IMR-90 (cell line): ENCODE data around the gene MCTP1. TPM values are rescaled to one million over a fixed set of nuclear protein-coding genes. Genes with fewer than 3 reads are reported as not detected.

Experiments
- ATAC-seq: fragments of 200-7000 bp; cut with Tn5 transposase; 2 replicates; pipeline ENCODE4 v1.9.1; 2020; ENCODE audit warnings: low read depth, mild to moderate bottlenecking, moderate library complexity
- BruUV-seq: library from RNA; stranded (reverse); fragments of 400-500 nt; replicated peaks from 2 replicates; lab custom pipeline; 2021; lab: Mats Ljungman, UMichigan
- CTCF ChIA-PET: fragments of 300-600 bp; formaldehyde crosslinking; extraction: SDS; loops from one replicate; lab custom pipeline; 2021; ENCODE audit warnings: antibody characterized with exemption; lab: Yijun Ruan, JAX
- POLR2A ChIA-PET: fragments of 300-600 bp; sonication (Branson Sonifier 250); formaldehyde crosslinking; loops from one replicate; lab custom pipeline; 2022; ENCODE audit warnings: antibody characterized with exemption; ENCODE audit not compliant: unreplicated experiment; lab: Charles Lee
- DNase-seq: peaks from one replicate; pipeline ENCODE4 v3.0.0; 2013
- H2AFZ ChIP-seq: replicated peaks from 2 replicates; pipeline ENCODE3; 2013; ENCODE audit warnings: low read length, mild to moderate bottlenecking; ENCODE audit not compliant: poor library complexity
- H2AK5ac ChIP-seq: 2 replicates; pipeline ENCODE4 v1.6.1; 2013; ENCODE audit warnings: low read depth, low read length, inconsistent platforms
- H2AK9ac ChIP-seq: replicated peaks from 2 replicates; pipeline ENCODE3; 2013; ENCODE audit warnings: mild to moderate bottlenecking, low read depth, low read length, moderate library complexity; ENCODE audit not compliant: poor library complexity
- H2BK120ac ChIP-seq: 2 replicates; pipeline ENCODE4 v1.6.1; 2013; ENCODE audit warnings: low read depth, low read length, inconsistent platforms
- H2BK15ac ChIP-seq: 3 replicates; pipeline ENCODE4 v1.6.1; 2013; ENCODE audit warnings: low read depth, low read length, inconsistent platforms
- H2BK20ac ChIP-seq: 2 replicates; pipeline ENCODE4 v1.6.1; 2013; ENCODE audit warnings: low read depth, mild to moderate bottlenecking, inconsistent platforms, low read length, moderate library complexity
- H2BK5ac ChIP-seq: 2 replicates; pipeline ENCODE4 v1.6.1; 2013; ENCODE audit warnings: mild to moderate bottlenecking, low read depth, low read length, inconsistent platforms; ENCODE audit not compliant: poor library complexity, severe bottlenecking
- H3K14ac ChIP-seq: replicated peaks from 2 replicates; pipeline ENCODE4 v1.6.1; 2013; ENCODE audit warnings: low read depth, low read length, inconsistent platforms
- H3K18ac ChIP-seq: 2 replicates; pipeline ENCODE4 v1.6.1; 2013; ENCODE audit warnings: low read depth, low read length, control low read depth
- H3K23ac ChIP-seq: 2 replicates; pipeline ENCODE4 v1.6.1; 2013; ENCODE audit warnings: low read depth, low read length, inconsistent platforms
- H3K27ac ChIP-seq: 2 replicates; pipeline ENCODE4 v1.5.1; 2013; ENCODE audit warnings: mild to moderate bottlenecking, control low read depth, low read length; ENCODE audit not compliant: insufficient read depth
- H3K27me3 ChIP-seq: 2 replicates; pipeline ENCODE4 v1.6.1; 2013; ENCODE audit warnings: low read length; ENCODE audit not compliant: control insufficient read depth, insufficient read depth
- H3K36me3 ChIP-seq: 2 replicates; pipeline ENCODE4 v1.6.1; 2013; ENCODE audit warnings: low read length, mixed read lengths; ENCODE audit not compliant: control insufficient read depth, insufficient read depth
- H3K4ac ChIP-seq: 2 replicates; pipeline ENCODE4 v1.6.1; 2013; ENCODE audit warnings: low read depth, low read length, inconsistent platforms
- H3K4me1 ChIP-seq: 2 replicates; pipeline ENCODE4 v1.6.1; 2013; ENCODE audit warnings: low read length, mixed read lengths; ENCODE audit not compliant: control insufficient read depth, insufficient read depth
- H3K4me2 ChIP-seq: 2 replicates; pipeline ENCODE4 v1.6.1; 2013; ENCODE audit warnings: low read depth, mild to moderate bottlenecking, control low read depth, low read length, moderate library complexity
- H3K4me3 ChIP-seq: 2 replicates; pipeline ENCODE4 v1.5.1; 2013; ENCODE audit warnings: low read depth, mild to moderate bottlenecking, control low read depth, low read length, moderate library complexity; ENCODE audit not compliant: insufficient read depth
- H3K56ac ChIP-seq: 2 replicates; pipeline ENCODE4 v1.6.1; 2013; ENCODE audit warnings: low read length, inconsistent platforms; ENCODE audit not compliant: insufficient read depth; ENCODE audit errors: extremely low read depth
- H3K79me1 ChIP-seq, 2 experiments: 2 replicates each; pipeline ENCODE4 v1.6.1; 2013; ENCODE audit warnings: low read length in 2 of 2, inconsistent platforms in 1 of 2, low read depth in 1 of 2
- H3K9ac ChIP-seq: 2 replicates; pipeline ENCODE4 v1.6.1; 2013; ENCODE audit warnings: low read depth, low read length, control low read depth
- H3K9me1 ChIP-seq: 2 replicates; pipeline ENCODE4 v1.6.1; 2013; ENCODE audit warnings: low read length, inconsistent platforms; ENCODE audit not compliant: insufficient read depth
- H3K9me3 ChIP-seq: 2 replicates; pipeline ENCODE4 v1.6.1; 2013; ENCODE audit warnings: low read length; ENCODE audit not compliant: control insufficient read depth, insufficient read depth
- H4K20me1 ChIP-seq: 2 replicates; pipeline ENCODE4 v1.6.1; 2013; ENCODE audit warnings: low read length, inconsistent platforms; ENCODE audit not compliant: insufficient read depth
- H4K5ac ChIP-seq: 2 replicates; pipeline ENCODE4 v1.6.1; 2013; ENCODE audit warnings: mild to moderate bottlenecking, low read depth, low read length, control low read depth
- H4K8ac ChIP-seq, 2 experiments: 2 replicates each; pipeline ENCODE4 v1.6.1; 2013; ENCODE audit warnings: low read depth in 2 of 2, low read length in 2 of 2, control low read depth in 1 of 2, inconsistent platforms in 1 of 2
- H4K91ac ChIP-seq: 2 replicates; pipeline ENCODE4 v1.6.1; 2013; ENCODE audit warnings: low read depth, low read length, inconsistent platforms; ENCODE audit not compliant: insufficient read depth
- BHLHE40 ChIP-seq: fragments of 150-350 bp; IDR thresholded peaks from 2 replicates; pipeline ENCODE4 v1.6.1; 2016; ENCODE audit warnings: mild to moderate bottlenecking, low read depth, low read length
- CEBPB ChIP-seq: IDR thresholded peaks from 2 replicates; pipeline ENCODE4 v1.6.1; 2012; ENCODE audit warnings: low read depth, low read length, improper control_type of control experiment
- CHD1 ChIP-seq: IDR thresholded peaks from 2 replicates; pipeline ENCODE4 v1.6.1; 2012; ENCODE audit warnings: low read depth, low read length, improper control_type of control experiment
- CTCF ChIP-seq: conservative IDR thresholded peaks from 2 replicates; pipeline ENCODE4 v1.5.1; 2012; ENCODE audit warnings: mild to moderate bottlenecking, low read depth, low read length, improper control_type of control experiment
- ELK1 ChIP-seq: fragments of 150-350 bp; IDR thresholded peaks from 2 replicates; pipeline ENCODE4 v1.6.1; 2016; ENCODE audit warnings: low read depth, mild to moderate bottlenecking, low read length, moderate library complexity, borderline replicate concordance
- FOS ChIP-seq: fragments of 150-350 bp; IDR thresholded peaks from 2 replicates; pipeline ENCODE4 v1.6.1; 2016; ENCODE audit warnings: low read depth, low read length
- MAFK ChIP-seq: IDR thresholded peaks from 2 replicates; pipeline ENCODE4 v1.6.1; 2012; ENCODE audit warnings: low read depth, low read length, improper control_type of control experiment
- MAZ ChIP-seq: IDR thresholded peaks from 2 replicates; pipeline ENCODE4 v1.6.1; 2012; ENCODE audit warnings: low read depth, mild to moderate bottlenecking, low read length, improper control_type of control experiment, moderate library complexity, borderline replicate concordance
- MXI1 ChIP-seq: IDR thresholded peaks from 2 replicates; pipeline ENCODE4 v1.6.1; 2012; ENCODE audit warnings: low read depth, mild to moderate bottlenecking, low read length, moderate library complexity, borderline replicate concordance
- NFE2L2 ChIP-seq: fragments of 150-350 bp; IDR thresholded peaks from 2 replicates; pipeline ENCODE4 v1.6.1; 2016; ENCODE audit warnings: low read depth, mild to moderate bottlenecking, low read length
- POLR2A ChIP-seq: IDR thresholded peaks from 2 replicates; pipeline ENCODE4 v1.6.1; 2012; ENCODE audit warnings: mild to moderate bottlenecking, low read depth, low read length
- RAD21 ChIP-seq: IDR thresholded peaks from 2 replicates; pipeline ENCODE4 v1.6.1; 2012; ENCODE audit warnings: low read length, improper control_type of control experiment
- RCOR1 ChIP-seq: IDR thresholded peaks from 2 replicates; pipeline ENCODE4 v1.6.1; 2012; ENCODE audit warnings: mild to moderate bottlenecking, low read length, improper control_type of control experiment; ENCODE audit not compliant: insufficient replicate concordance
- RFX5 ChIP-seq: IDR thresholded peaks from 2 replicates; pipeline ENCODE4 v1.8.0; 2012; ENCODE audit warnings: low read depth, mild to moderate bottlenecking, low read length, moderate library complexity
- SMC3 ChIP-seq: fragments of 150-350 bp; IDR thresholded peaks from 2 replicates; pipeline ENCODE4 v1.6.1; 2016; ENCODE audit warnings: low read depth, mild to moderate bottlenecking, antibody characterized with exemption, low read length, moderate library complexity
- USF2 ChIP-seq: fragments of 150-350 bp; IDR thresholded peaks from 2 replicates; pipeline ENCODE4 v1.6.1; 2017; ENCODE audit warnings: mild to moderate bottlenecking, antibody characterized with exemption, low read length, low read depth
- WGBS, 2 experiments: methylation state at CpG; one replicate each; pipeline versions ENCODE4 v1.1.5 to v1.1.7; 2013; ENCODE audit warnings: missing lambda C conversion rate in 2 of 2; ENCODE audit not compliant: insufficient read length in 1 of 2; ENCODE audit errors: extremely low coverage in 2 of 2; 5-methylcytosine and 5-hydroxymethylcytosine counted together
- dilution Hi-C: fragments of 300-500 bp; cut with HindIII; formaldehyde crosslinking; loops from one replicate; pipeline ENCODE4 v1.14.3; 2018; ENCODE audit warnings: low sequenced_read_pairs; ENCODE audit not compliant: unreplicated experiment
- in situ Hi-C: fragments of 300-500 bp; cut with MboI; formaldehyde crosslinking; loops from 3 replicates; pipeline ENCODE4 v1.14.3; 2019; ENCODE audit warnings: low sequenced_read_pairs, inconsistent platforms, mixed read lengths
- intact Hi-C: fragments of 100-400 bp; cut with micrococcal nuclease; formaldehyde crosslinking; loops from 2 replicates; pipeline ENCODE4 v1.10.0; 2022
- polyA plus RNA-seq, 3 experiments: library from polyadenylated mRNA; depleted of rRNA; stranded (reverse); fragments of >200 nt; gene quantifications; 2 replicates each; pipeline ENCODE4 v1.2.3, GENCODE V29; 2012; ENCODE audit warnings: low replicate concordance in 1 of 3
- total RNA-seq: library from RNA; depleted of rRNA; stranded (reverse); fragments of >200 nt; gene quantifications from 2 replicates; pipeline ENCODE4 v1.2.3, GENCODE V29; 2012

Gene MCTP1
- total and polyA plus RNA-seq, 2 of the 4 experiments (the other 2 are of a cell fraction) = 0.21 TPM; not detected in 1

GRCh38 chr5:94893412-94894135 is 391.3 kb downstream of the MCTP1 start:
- H3K23ac ChIP-seq = no peak overlapping the region
- ChIA-PET CTCF (interaction anchor here (0.7 to 1.5 kb wide), 2 partner anchors 10 to 17 kb away, joined by 4 read pairs; no protein-coding TSS in a partner anchor), POLR2A (no interaction called here)
- H3K56ac ChIP-seq = no peak overlapping the region
- no peak overlapping the region for H3K18ac ChIP-seq
- H4K8ac ChIP-seq = no peak overlapping the region
- no peak overlapping the region for H2BK120ac ChIP-seq
- no peak overlapping the region for H2BK5ac ChIP-seq
- no peaks in the 10 kb centered on the region for H3K9me1 ChIP-seq
- no peak overlapping the region for H4K5ac ChIP-seq
- no peak overlapping the region for H4K91ac ChIP-seq
- H3K27me3 ChIP-seq = no peaks in the 10 kb centered on the region
- no peak overlapping the region for H3K9ac ChIP-seq
- H2AFZ ChIP-seq = no peak overlapping the region
- dilution Hi-C loops = no loop called here
- TF ChIP-seq SMC3 = peak; percentile 27; the same call in 1 of the 2 replicates
- no peak for TF ChIP-seq CHD1
- TF ChIP-seq MAFK = no peak
- no peak for TF ChIP-seq BHLHE40
- TF ChIP-seq CEBPB = no peak
- no peak for TF ChIP-seq ELK1
- TF ChIP-seq USF2 = no peak
- no peak for TF ChIP-seq MXI1
- no peak for TF ChIP-seq RCOR1
- TF ChIP-seq FOS = no peak
- peak; percentile 38 for TF ChIP-seq CTCF
- TF ChIP-seq NFE2L2 = no peak
- no peak for TF ChIP-seq RFX5
- TF ChIP-seq POLR2A = no peak
- no peak for TF ChIP-seq MAZ
- peak; percentile 37 for TF ChIP-seq RAD21
- in situ Hi-C loops = no loop called here
- intact Hi-C loops = no loop called here
- no peak for ATAC-seq
- H2AK9ac ChIP-seq = no peak overlapping the region
- no peaks in the 10 kb centered on the region for H3K9me3 ChIP-seq
- no peak overlapping the region for H2AK5ac ChIP-seq
- H4K20me1 ChIP-seq = no peaks in the 10 kb centered on the region
- H3K36me3 ChIP-seq = no peaks in the 10 kb centered on the region
- H3K14ac ChIP-seq = no peak overlapping the region
- no peak overlapping the region for H2BK20ac ChIP-seq
- no CpG with 5 or more reads among the region's 5 CpGs for whole genome bisulfite sequencing, 2 experiments
- no peaks in the 10 kb centered on the region for H3K79me1 ChIP-seq
- H3K4me1 ChIP-seq = no peaks in the 10 kb centered on the region
- DNase-seq = peak; percentile 4
- no peak overlapping the region for H3K4ac ChIP-seq
- H2BK15ac ChIP-seq = no peak overlapping the region
- no peak overlapping the region for H3K4me3 ChIP-seq
- no TSS peak for BruUV-seq
- H3K4me2 ChIP-seq = no peak overlapping the region
- no peak overlapping the region for H3K27ac ChIP-seq
